GM21723 (cell line): ENCODE results near the gene B3GAT1.

Experiments
- ATAC-seq: cut with Tn5 transposase; IDR thresholded peaks from one replicate; pipeline ENCODE4 v1.9.1; 2021; ENCODE audit warnings: mild to moderate bottlenecking, moderate library complexity; ENCODE audit not compliant: unreplicated experiment

B3GAT1 gene

GRCh38 chr11:134339756-134340155 lies 72.3 kb downstream of the B3GAT1 start:
- ATAC-seq, result no peak

- ATAC-seq, result no peak
These were observed 73.4 kb downstream of the B3GAT1 start for GRCh38 chr11:134338654-134339053.

GRCh38 chr11:134338068-134338467 lies 74.0 kb downstream of the B3GAT1 start:
- ATAC-seq, result no peak

GRCh38 chr11:134337051-134337450 lies 75.0 kb downstream of the B3GAT1 start:
- ATAC-seq, result no peak

- ATAC-seq, result no peak
These were observed 77.1 kb downstream of the B3GAT1 start for GRCh38 chr11:134334796-134335571.

- no peak for ATAC-seq
These were observed 78.1 kb downstream of the B3GAT1 start for GRCh38 chr11:134333946-134334345.

- ATAC-seq, result no peak
These were observed 78.7 kb downstream of the B3GAT1 start for GRCh38 chr11:134333312-134333711.

- no peak for ATAC-seq
These were observed 79.3 kb downstream of the B3GAT1 start for GRCh38 chr11:134332782-134333181.

- peak; percentile 17 for ATAC-seq
These were observed 79.8 kb downstream of the B3GAT1 start for GRCh38 chr11:134332189-134332631.

GRCh38 chr11:134331354-134332188 lies 80.5 kb downstream of the B3GAT1 start, which contains the start of gene GLB1L2:
Gene GLB1L2, plus strand, starts transcription at chr11:134331988. Its CDS starts 74 bp downstream, at chr11:134332062.
- peak; percentile 95 for ATAC-seq

GRCh38 chr11:134330611-134331353 lies 81.3 kb downstream of the B3GAT1 start:
- no peak for ATAC-seq
